OCI-LY1 (cell line): ENCODE results near the gene PAPOLA.

Experiments used
- H2AFZ ChIP-seq: fragments of 200-600 bp; sonication (generic), shearing (Covaris generic); 2 replicates; pipeline ENCODE4 v1.6.0; 2014; ENCODE audit warnings: antibody characterized with exemption, mild to moderate bottlenecking, low read length
- H3F3A ChIP-seq: fragments of 200-600 bp; sonication (generic), shearing (Covaris generic); 2 replicates; pipeline ENCODE4 v1.6.0; 2014; ENCODE audit warnings: mild to moderate bottlenecking, antibody characterized with exemption, low read length, moderate library complexity; ENCODE audit not compliant: insufficient read depth
- H3K27ac ChIP-seq: fragments of 200-600 bp; sonication (generic); 2 replicates; pipeline ENCODE4 v1.5.1; 2014; ENCODE audit warnings: low read length, mixed run types, mild to moderate bottlenecking, low read depth; ENCODE audit not compliant: poor library complexity, severe bottlenecking
- H3K27me3 ChIP-seq: fragments of 200-600 bp; sonication (generic); 2 replicates; pipeline ENCODE4 v1.6.0; 2014; ENCODE audit warnings: antibody characterized with exemption, mild to moderate bottlenecking, low read length, moderate library complexity; ENCODE audit not compliant: insufficient read depth
- H3K36me3 ChIP-seq: fragments of 200-600 bp; sonication (generic); 2 replicates; pipeline ENCODE4 v1.6.1; 2014; ENCODE audit warnings: mild to moderate bottlenecking, antibody characterized with exemption, low read length, moderate library complexity, mixed read lengths; ENCODE audit not compliant: insufficient read depth
- H3K4me1 ChIP-seq: fragments of 200-600 bp; sonication (generic); 2 replicates; pipeline ENCODE4 v1.5.1; 2014; ENCODE audit warnings: mild to moderate bottlenecking, low read length, moderate library complexity; ENCODE audit not compliant: insufficient read depth, severe bottlenecking
- H3K4me2 ChIP-seq: fragments of 200-600 bp; sonication (generic), shearing (Covaris generic); 2 replicates; pipeline ENCODE4 v1.6.1; 2014; ENCODE audit warnings: low read length
- H3K4me3 ChIP-seq: fragments of 200-600 bp; sonication (generic); 2 replicates; pipeline ENCODE4 v1.5.1; 2014; ENCODE audit warnings: low read length, low read depth, mild to moderate bottlenecking, mixed read lengths; ENCODE audit not compliant: poor library complexity, severe bottlenecking
- H3K79me2 ChIP-seq: fragments of 200-600 bp; shearing (Covaris generic); 2 replicates; pipeline ENCODE4 v1.6.1; 2016; ENCODE audit warnings: mixed run types, low read length, mixed read lengths; ENCODE audit not compliant: insufficient read depth
- H3K9ac ChIP-seq: fragments of 200-600 bp; sonication (generic), shearing (Covaris generic); 2 replicates; pipeline ENCODE4 v1.6.1; 2014; ENCODE audit warnings: mild to moderate bottlenecking, low read length, mixed read lengths
- H3K9me2 ChIP-seq: fragments of 200-600 bp; sonication (generic), shearing (Covaris generic); 2 replicates; pipeline ENCODE4 v1.6.1; 2014; ENCODE audit warnings: low read depth, mild to moderate bottlenecking, low read length, mixed read lengths
- H3K9me3 ChIP-seq: fragments of 200-600 bp; shearing (Covaris generic); 2 replicates; pipeline ENCODE4 v1.6.1; 2014; ENCODE audit warnings: low read length, mixed read lengths
- H4K20me1 ChIP-seq: fragments of 200-600 bp; sonication (generic), shearing (Covaris generic); 2 replicates; pipeline ENCODE4 v1.6.0; 2016; ENCODE audit warnings: mild to moderate bottlenecking, low read length; ENCODE audit not compliant: insufficient read depth
- CTCF ChIP-seq: fragments of 200-600 bp; sonication (generic), shearing (Covaris generic); IDR thresholded peaks from 2 replicates; pipeline ENCODE4 v1.5.1; 2017; ENCODE audit warnings: mild to moderate bottlenecking, antibody characterized with exemption, low read length, moderate library complexity, mixed read lengths
- EZH2 ChIP-seq: fragments of 200-600 bp; sonication (generic), shearing (Covaris generic); IDR thresholded peaks from 2 replicates; pipeline ENCODE4 v1.8.0; 2017; ENCODE audit warnings: borderline replicate concordance, mixed run types, mild to moderate bottlenecking, antibody characterized with exemption, low read length, moderate library complexity, mixed read lengths

Gene PAPOLA

GRCh38 chr14:96579358-96579757 lies 77.2 kb downstream of the PAPOLA start:
- Histone ChIP-seq H3K27me3 (no peaks in the 10 kb centered on the region), H3K4me2 (no peak overlapping the region), H3K9ac (no peak overlapping the region), H3K4me1 (no peaks in the 10 kb centered on the region), H3K27ac (no peak overlapping the region), H3K9me3 (no peaks in the 10 kb centered on the region), H4K20me1 (no peaks in the 10 kb centered on the region), H3K9me2 (no peaks in the 10 kb centered on the region), H3F3A (no peaks in the 10 kb centered on the region), H3K4me3 (no peak overlapping the region), H3K36me3 (no peaks in the 10 kb centered on the region), H2AFZ (no peak overlapping the region), H3K79me2 (no peaks in the 10 kb centered on the region)
- TF ChIP-seq CTCF (no peak), EZH2 (no peak)

- Histone ChIP-seq H3K9ac (no peak overlapping the region), H3K4me1 (no peaks in the 10 kb centered on the region), H3K27ac (no peak overlapping the region), H2AFZ (no peak overlapping the region), H3K36me3 (no peaks in the 10 kb centered on the region), H3K4me3 (no peak overlapping the region), H3K9me2 (no peaks in the 10 kb centered on the region), H3F3A (no peaks in the 10 kb centered on the region), H4K20me1 (no peaks in the 10 kb centered on the region), H3K79me2 (no peaks in the 10 kb centered on the region), H3K27me3 (no peaks in the 10 kb centered on the region), H3K4me2 (no peak overlapping the region), H3K9me3 (no peaks in the 10 kb centered on the region)
- TF ChIP-seq CTCF (no peak), EZH2 (no peak)
Observed at GRCh38 chr14:96579855-96580254, 77.7 kb downstream of the PAPOLA start.

GRCh38 chr14:96580566-96580965 lies 78.4 kb downstream of the PAPOLA start:
- H3K27me3 ChIP-seq = no peaks in the 10 kb centered on the region
- H3K4me1 ChIP-seq = no peaks in the 10 kb centered on the region
- H3K9ac ChIP-seq = no peak overlapping the region
- H3K79me2 ChIP-seq = no peaks in the 10 kb centered on the region
- H3K9me2 ChIP-seq = no peaks in the 10 kb centered on the region
- H3F3A ChIP-seq = no peaks in the 10 kb centered on the region
- no peaks in the 10 kb centered on the region for H3K9me3 ChIP-seq
- no peak overlapping the region for H3K4me3 ChIP-seq
- H4K20me1 ChIP-seq = no peaks in the 10 kb centered on the region
- no peaks in the 10 kb centered on the region for H3K36me3 ChIP-seq
- H2AFZ ChIP-seq = no peak overlapping the region
- TF ChIP-seq EZH2 = no peak
- no peak for TF ChIP-seq CTCF
- H3K27ac ChIP-seq = no peak overlapping the region
- H3K4me2 ChIP-seq = no peak overlapping the region
